K562 (cell line): Measurements from ENCODE around the gene ASIC3. TPM values are rescaled to one million over a fixed set of nuclear protein-coding genes. Genes with fewer than 3 reads are reported as not detected.

Experiments
- ATF3 ChIP-seq, 2 experiments: fragments of 450-650 bp in 1 of 2; sonication (generic) in 1 of 2; formaldehyde crosslinking in 1 of 2; IDR thresholded peaks in 1 of 2; conservative IDR thresholded peaks in 1 of 2; 2 replicates each; pipeline versions ENCODE4 v1.6.1 to v1.8.1; 2016 to 2023; ENCODE audit warnings: mild to moderate bottlenecking in 2 of 2, moderate library complexity in 2 of 2, inconsistent platforms in 1 of 2, missing genetic modification reagents in 1 of 2
- HMG20B ChIP-seq: fragments of 250-450 bp; sonication (Bioruptor Pico); IDR thresholded peaks from 2 replicates; pipeline ENCODE4 v1.5.0; 2021; ENCODE audit warnings: mild to moderate bottlenecking
- HSF4 ChIP-seq: fragments of 250-450 bp; sonication (Bioruptor Pico); IDR thresholded peaks from 2 replicates; pipeline ENCODE4 v2.1.2; 2022; ENCODE audit warnings: mild to moderate bottlenecking, moderate library complexity, borderline replicate concordance
- MBD1 ChIP-seq: fragments of 250-450 bp; sonication (Bioruptor Pico); IDR thresholded peaks from 2 replicates; pipeline ENCODE4 v1.8.0; 2022; ENCODE audit warnings: inconsistent platforms
- MBD2 ChIP-seq: sonication (generic); IDR thresholded peaks from 2 replicates; pipeline ENCODE4 v1.6.1; 2016; ENCODE audit warnings: low read depth, borderline replicate concordance
- NFIC ChIP-seq: fragments of 450-650 bp; IDR thresholded peaks from 2 replicates; pipeline ENCODE4 v1.6.1; 2017; ENCODE audit warnings: mild to moderate bottlenecking, inconsistent platforms
- NUFIP1 ChIP-seq: fragments of 450-650 bp; IDR thresholded peaks from 2 replicates; pipeline ENCODE4 v1.6.1; 2018; ENCODE audit not compliant: partially characterized antibody
- RBM17 ChIP-seq: fragments of 200-400 bp; formaldehyde crosslinking; IDR thresholded peaks from 2 replicates; pipeline ENCODE4 v1.6.1; 2017; ENCODE audit warnings: low read depth, mild to moderate bottlenecking, low read length, borderline replicate concordance
- RBM22 ChIP-seq: fragments of 200-400 bp; formaldehyde crosslinking; IDR thresholded peaks from 2 replicates; pipeline ENCODE4 v1.6.1; 2018; ENCODE audit warnings: low read length, low read depth; ENCODE audit not compliant: poor library complexity, severe bottlenecking
- RFX7 ChIP-seq: fragments of 250-450 bp; sonication (Bioruptor Pico); IDR thresholded peaks from 2 replicates; pipeline ENCODE4 v1.5.1; 2021; ENCODE audit warnings: mild to moderate bottlenecking
- SRF ChIP-seq, 2 experiments: fragments of 250-450, 450-650 bp in 1 of 2; sonication (Bioruptor Pico) in 1 of 2; sonication (generic) in 1 of 2; formaldehyde crosslinking; IDR thresholded peaks; 2 replicates each; pipeline versions ENCODE4 v1.5.0 to v1.5.1; 2020 to 2022; ENCODE audit warnings: mild to moderate bottlenecking in 1 of 2, missing genetic modification reagents in 1 of 2
- SRSF7 ChIP-seq: fragments of 200-400 bp; formaldehyde crosslinking; optimal IDR thresholded peaks from 2 replicates; pipeline ENCODE3; 2017; ENCODE audit warnings: mild to moderate bottlenecking, low read depth, low read length
- XRCC5 ChIP-seq: fragments of 200-400 bp; formaldehyde crosslinking; IDR thresholded peaks from 2 replicates; pipeline ENCODE4 v1.6.1; 2017; ENCODE audit warnings: low read depth, mild to moderate bottlenecking, low read length
- ZFP36 ChIP-seq: fragments of 150-350 bp; IDR thresholded peaks from 2 replicates; pipeline ENCODE4 v1.6.1; 2018; ENCODE audit warnings: low read length, low read depth; ENCODE audit not compliant: partially characterized antibody
- ZNF311 ChIP-seq: fragments of 250-450 bp; sonication (Bioruptor Pico); IDR thresholded peaks from 2 replicates; pipeline ENCODE4 v1.4.0; 2020; ENCODE audit warnings: mild to moderate bottlenecking, moderate library complexity
- ZNF431 ChIP-seq: sonication (generic); formaldehyde crosslinking; IDR thresholded peaks from 2 replicates; pipeline ENCODE4 v1.8.0; 2022; ENCODE audit warnings: mild to moderate bottlenecking, missing genetic modification reagents
- ZNF699 ChIP-seq: fragments of 250-450 bp; sonication (Bioruptor Pico); IDR thresholded peaks from 2 replicates; pipeline ENCODE4 v1.8.0; 2021; ENCODE audit warnings: mild to moderate bottlenecking, moderate library complexity; ENCODE audit not compliant: insufficient replicate concordance
- ZZZ3 ChIP-seq: fragments of 450-650 bp; IDR thresholded peaks from 2 replicates; pipeline ENCODE4 v1.6.1; 2016; ENCODE audit warnings: antibody characterized with exemption, mild to moderate bottlenecking, moderate library complexity
- polyA plus RNA-seq, 8 experiments: library from polyadenylated mRNA; depleted of rRNA in 4 of 8; stranded (reverse) in 5 of 8; unstranded in 3 of 8; fragments of >200 nt; fragmentation: Nextera tagmentation in 2 of 8; fragmentation: Illumina TruSeq in 1 of 8; extraction: Ambion mirVana in 2 of 8; extraction: Trizol in 1 of 8; gene quantifications; 2 replicates each; pipeline versions ENCODE4 v1.2.1 to v1.2.3, GENCODE V29; 2011 to 2014; ENCODE audit warnings: inconsistent platforms in 1 of 8, missing spikeins in 1 of 8
- total RNA-seq, 7 experiments: library from RNA; depleted of rRNA in 6 of 7; stranded (reverse); fragments of >200 nt in 6 of 7; fragmentation: Illumina TruSeq in 2 of 7; extraction: Trizol in 2 of 7; gene quantifications; 2 replicates each; pipeline versions ENCODE4 v1.2.1 to v1.2.3, GENCODE V29; 2011 to 2021; ENCODE audit warnings: low replicate concordance in 1 of 7
- TF ChIP-seq, protein P1 (sequence below), 3 experiments: fragments of 200-800 bp in 1 of 3; fragments of 250-450 bp in 1 of 3; fragments of 450-650 bp in 1 of 3; sonication (Bioruptor Pico) in 1 of 3; sonication (Bioruptor generic) in 1 of 3; formaldehyde crosslinking in 1 of 3; IDR thresholded peaks; 2 replicates each; pipeline versions ENCODE4 v1.6.1 to v1.8.0; 2016 to 2022; ENCODE audit warnings: mild to moderate bottlenecking in 2 of 3, missing genetic modification characterization in 2 of 3, missing compliant biosample characterization in 1 of 3, moderate library complexity in 1 of 3
- TF ChIP-seq, protein P2 (sequence below): sonication (generic); formaldehyde crosslinking; IDR thresholded peaks from 2 replicates; pipeline ENCODE4 v1.8.1; 2023; ENCODE audit warnings: mild to moderate bottlenecking, missing genetic modification reagents

Gene ASIC3
- total and polyA plus RNA-seq, 9 of the 15 experiments (the other 6 are each of a cell fraction or from before 2014, with no cell fraction given) = 0.11 to 5.0 (median 0.87) TPM

DNA sequence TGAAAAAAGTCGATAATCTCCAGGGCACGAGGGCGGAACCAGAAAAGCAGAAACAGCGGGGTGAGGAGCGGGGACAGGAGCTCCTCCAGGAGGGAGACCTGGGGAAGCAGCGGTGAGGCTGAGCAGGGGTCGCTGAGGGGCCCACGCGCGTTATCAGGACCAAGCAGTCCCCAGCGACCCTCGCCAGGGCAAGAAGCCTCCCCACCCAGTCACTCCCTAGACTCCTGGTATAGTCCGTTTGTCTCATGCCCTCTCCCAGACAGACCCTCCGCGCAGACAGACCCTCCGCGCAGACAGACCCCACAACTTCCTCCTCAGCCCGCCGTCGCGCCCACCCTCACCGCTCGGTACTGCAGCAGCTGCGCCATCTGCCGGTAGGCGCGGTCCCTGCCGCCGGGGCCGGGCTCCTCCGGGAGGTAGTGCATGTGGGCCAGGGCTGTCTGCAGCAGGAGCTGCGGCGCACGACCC lies 30.3 kb upstream of the ASIC3 start (continued):
- TF ChIP-seq, protein P1, sequence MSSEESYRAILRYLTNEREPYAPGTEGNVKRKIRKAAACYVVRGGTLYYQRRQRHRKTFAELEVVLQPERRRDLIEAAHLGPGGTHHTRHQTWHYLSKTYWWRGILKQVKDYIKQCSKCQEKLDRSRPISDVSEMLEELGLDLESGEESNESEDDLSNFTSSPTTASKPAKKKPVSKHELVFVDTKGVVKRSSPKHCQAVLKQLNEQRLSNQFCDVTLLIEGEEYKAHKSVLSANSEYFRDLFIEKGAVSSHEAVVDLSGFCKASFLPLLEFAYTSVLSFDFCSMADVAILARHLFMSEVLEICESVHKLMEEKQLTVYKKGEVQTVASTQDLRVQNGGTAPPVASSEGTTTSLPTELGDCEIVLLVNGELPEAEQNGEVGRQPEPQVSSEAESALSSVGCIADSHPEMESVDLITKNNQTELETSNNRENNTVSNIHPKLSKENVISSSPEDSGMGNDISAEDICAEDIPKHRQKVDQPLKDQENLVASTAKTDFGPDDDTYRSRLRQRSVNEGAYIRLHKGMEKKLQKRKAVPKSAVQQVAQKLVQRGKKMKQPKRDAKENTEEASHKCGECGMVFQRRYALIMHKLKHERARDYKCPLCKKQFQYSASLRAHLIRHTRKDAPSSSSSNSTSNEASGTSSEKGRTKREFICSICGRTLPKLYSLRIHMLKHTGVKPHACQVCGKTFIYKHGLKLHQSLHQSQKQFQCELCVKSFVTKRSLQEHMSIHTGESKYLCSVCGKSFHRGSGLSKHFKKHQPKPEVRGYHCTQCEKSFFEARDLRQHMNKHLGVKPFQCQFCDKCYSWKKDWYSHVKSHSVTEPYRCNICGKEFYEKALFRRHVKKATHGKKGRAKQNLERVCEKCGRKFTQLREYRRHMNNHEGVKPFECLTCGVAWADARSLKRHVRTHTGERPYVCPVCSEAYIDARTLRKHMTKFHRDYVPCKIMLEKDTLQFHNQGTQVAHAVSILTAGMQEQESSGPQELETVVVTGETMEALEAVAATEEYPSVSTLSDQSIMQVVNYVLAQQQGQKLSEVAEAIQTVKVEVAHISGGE (CRISPR knock-in tag; IDR thresholded peaks at IDR 0.05) = peak in 1 of 3 experiments; percentile 38; a peak in 1 of 6 replicates
- no peak for TF ChIP-seq HSF4 (CRISPR knock-in tag)
- no peak for TF ChIP-seq HMG20B (CRISPR knock-in tag)
- TF ChIP-seq ZFP36 = no peak
- no peak for TF ChIP-seq SRSF7
- no peak for TF ChIP-seq ATF3 (IDR thresholded peaks at IDR 0.05)
- no peak; the same call in 1 of the 2 replicates for TF ChIP-seq ATF3 (CRISPR knock-in tag; conservative IDR thresholded peaks at IDR 0.05)
- no peak for TF ChIP-seq ZNF699
- peak; percentile 44; the same call in 1 of the 2 replicates for TF ChIP-seq NFIC
- TF ChIP-seq, protein P2, sequence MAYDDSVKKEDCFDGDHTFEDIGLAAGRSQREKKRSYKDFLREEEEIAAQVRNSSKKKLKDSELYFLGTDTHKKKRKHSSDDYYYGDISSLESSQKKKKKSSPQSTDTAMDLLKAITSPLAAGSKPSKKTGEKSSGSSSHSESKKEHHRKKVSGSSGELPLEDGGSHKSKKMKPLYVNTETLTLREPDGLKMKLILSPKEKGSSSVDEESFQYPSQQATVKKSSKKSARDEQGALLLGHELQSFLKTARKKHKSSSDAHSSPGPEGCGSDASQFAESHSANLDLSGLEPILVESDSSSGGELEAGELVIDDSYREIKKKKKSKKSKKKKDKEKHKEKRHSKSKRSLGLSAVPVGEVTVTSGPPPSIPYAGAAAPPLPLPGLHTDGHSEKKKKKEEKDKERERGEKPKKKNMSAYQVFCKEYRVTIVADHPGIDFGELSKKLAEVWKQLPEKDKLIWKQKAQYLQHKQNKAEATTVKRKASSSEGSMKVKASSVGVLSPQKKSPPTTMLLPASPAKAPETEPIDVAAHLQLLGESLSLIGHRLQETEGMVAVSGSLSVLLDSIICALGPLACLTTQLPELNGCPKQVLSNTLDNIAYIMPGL (CRISPR knock-in tag) = peak; percentile 83; the same call in 1 of the 2 replicates
- peak; percentile 95 for TF ChIP-seq RBM22
- no peak for TF ChIP-seq ZNF311
- TF ChIP-seq MBD1 (CRISPR knock-in tag) = no peak
- TF ChIP-seq RFX7 (CRISPR knock-in tag) = no peak
- TF ChIP-seq NUFIP1 = no peak
- TF ChIP-seq SRF (CRISPR knock-in tag; IDR thresholded peaks at IDR 0.05) = peak in 1 of 2 experiments; percentile 82; a peak in 1 of 4 replicates
- TF ChIP-seq ZNF431 (CRISPR knock-in tag) = peak; percentile 50; the same call in 1 of the 2 replicates
- no peak for TF ChIP-seq RBM17
- TF ChIP-seq ZZZ3 = no peak
- peak; percentile 96 for TF ChIP-seq XRCC5
- TF ChIP-seq MBD2 = peak; percentile 43; the same call in 1 of the 2 replicates
